ENCODE results near the gene CLIP1. TPM values are rescaled to one million over a fixed set of nuclear protein-coding genes. Genes with fewer than 3 reads are reported as not detected.
"Not testable (repeated sequence)": the region's sequence is repeated elsewhere in the genome, so short reads cannot be mapped to it uniquely, and the experiment has no call there.

The CLIP1 gene
- total RNA-seq, 1 donor from 2014 or later, result 59.1 TPM

DNA sequence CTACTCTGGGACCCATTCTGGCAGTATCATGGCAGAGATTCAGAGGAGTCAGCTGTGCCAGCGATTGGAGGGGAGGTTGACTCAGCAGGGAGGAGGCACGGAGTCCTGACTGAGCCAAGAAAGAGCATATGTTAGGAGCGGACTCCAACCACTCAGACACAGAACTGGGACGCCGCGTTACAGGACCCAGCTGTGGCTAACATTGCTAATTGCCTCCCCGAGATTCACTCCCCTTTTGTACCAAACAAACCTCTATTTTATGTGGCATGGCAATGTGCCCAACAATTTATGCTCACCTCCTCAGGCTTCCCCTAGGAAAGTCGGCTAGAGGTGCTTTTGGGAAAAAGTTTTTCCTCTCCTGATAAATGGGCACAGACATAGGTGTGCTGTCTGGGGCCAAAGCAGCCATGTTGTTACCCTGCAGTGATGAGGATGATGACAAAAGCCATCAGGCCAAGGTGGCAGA, 15.2 kb upstream of the CLIP1 start:
- TF ChIP-seq, protein P1, sequence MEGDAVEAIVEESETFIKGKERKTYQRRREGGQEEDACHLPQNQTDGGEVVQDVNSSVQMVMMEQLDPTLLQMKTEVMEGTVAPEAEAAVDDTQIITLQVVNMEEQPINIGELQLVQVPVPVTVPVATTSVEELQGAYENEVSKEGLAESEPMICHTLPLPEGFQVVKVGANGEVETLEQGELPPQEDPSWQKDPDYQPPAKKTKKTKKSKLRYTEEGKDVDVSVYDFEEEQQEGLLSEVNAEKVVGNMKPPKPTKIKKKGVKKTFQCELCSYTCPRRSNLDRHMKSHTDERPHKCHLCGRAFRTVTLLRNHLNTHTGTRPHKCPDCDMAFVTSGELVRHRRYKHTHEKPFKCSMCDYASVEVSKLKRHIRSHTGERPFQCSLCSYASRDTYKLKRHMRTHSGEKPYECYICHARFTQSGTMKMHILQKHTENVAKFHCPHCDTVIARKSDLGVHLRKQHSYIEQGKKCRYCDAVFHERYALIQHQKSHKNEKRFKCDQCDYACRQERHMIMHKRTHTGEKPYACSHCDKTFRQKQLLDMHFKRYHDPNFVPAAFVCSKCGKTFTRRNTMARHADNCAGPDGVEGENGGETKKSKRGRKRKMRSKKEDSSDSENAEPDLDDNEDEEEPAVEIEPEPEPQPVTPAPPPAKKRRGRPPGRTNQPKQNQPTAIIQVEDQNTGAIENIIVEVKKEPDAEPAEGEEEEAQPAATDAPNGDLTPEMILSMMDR (conservative IDR thresholded peaks at IDR 0.05), result no peak
- no peaks in the 10 kb centered on the region for H3K4me1 Mint-ChIP-seq (ENCODE audit: unreplicated experiment)
- H3K4me3 Mint-ChIP-seq, result no peak overlapping the region
- DNase-seq (ENCODE audit: extremely low spot score, unreplicated experiment), result no peak
- H3K27me3 Mint-ChIP-seq, result no peaks in the 10 kb centered on the region
- no peaks in the 10 kb centered on the region for H3K9me3 Mint-ChIP-seq
- H3K27ac Mint-ChIP-seq, result no peak overlapping the region
- H3K36me3 Mint-ChIP-seq, result no peaks in the 10 kb centered on the region

DNA sequence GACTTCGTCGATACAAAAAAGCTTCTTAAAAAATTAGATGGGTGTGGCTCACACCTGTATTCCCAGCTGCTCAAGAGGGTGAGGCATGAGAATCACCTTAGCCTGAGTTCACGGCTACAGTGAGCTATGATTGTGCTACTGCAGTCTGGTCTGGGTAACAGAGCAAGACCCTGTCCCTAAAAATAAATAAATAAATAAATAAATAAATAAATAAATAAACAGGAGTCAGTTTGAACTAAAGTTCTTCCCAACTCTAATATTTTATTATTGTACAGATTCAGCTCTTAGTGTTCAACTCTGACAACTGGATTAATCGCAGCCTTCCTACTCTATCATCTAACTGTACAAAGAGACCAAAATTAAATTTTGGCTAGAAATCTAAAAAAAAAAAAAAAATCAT, 12.7 kb upstream of the CLIP1 start:
- DNase-seq (ENCODE audit: extremely low spot score, unreplicated experiment), result no peak
- peaks cover 5% of the 10 kb centered on the region for H3K4me1 Mint-ChIP-seq (ENCODE audit: unreplicated experiment)
- no peaks in the 10 kb centered on the region for H3K27me3 Mint-ChIP-seq
- H3K27ac Mint-ChIP-seq, result no peak overlapping the region
- H3K4me3 Mint-ChIP-seq, result no peak overlapping the region
- H3K9me3 Mint-ChIP-seq, result no peaks in the 10 kb centered on the region
- TF ChIP-seq, protein P1 (conservative IDR thresholded peaks at IDR 0.05), result no peak
- no peaks in the 10 kb centered on the region for H3K36me3 Mint-ChIP-seq

DNA sequence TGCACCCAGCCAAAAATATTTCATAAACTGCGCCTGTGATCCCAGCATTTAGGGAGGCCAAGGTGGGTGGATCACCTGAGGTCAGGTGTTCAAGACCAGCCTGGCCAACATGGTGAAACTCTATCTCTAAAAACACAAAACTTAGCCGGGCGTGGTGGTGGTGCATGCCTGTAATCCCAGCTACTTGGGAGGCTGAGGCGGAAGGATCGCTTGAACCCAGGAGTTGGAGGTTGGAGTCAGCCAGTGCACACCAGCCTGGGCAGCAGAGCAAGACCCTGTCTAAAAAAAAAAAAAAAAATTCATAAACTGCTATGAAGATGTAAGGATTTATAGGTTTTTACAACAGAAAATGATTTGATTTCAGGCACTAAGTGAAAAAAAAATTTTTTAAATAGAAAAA, 6.6 kb upstream of the CLIP1 start:
- not testable (repeated sequence) for H3K9me3 Mint-ChIP-seq; H3K27me3 Mint-ChIP-seq; H3K36me3 Mint-ChIP-seq; H3K27ac Mint-ChIP-seq; DNase-seq (ENCODE audit: extremely low spot score, unreplicated experiment); H3K4me3 Mint-ChIP-seq; H3K4me1 Mint-ChIP-seq (ENCODE audit: unreplicated experiment)

DNA sequence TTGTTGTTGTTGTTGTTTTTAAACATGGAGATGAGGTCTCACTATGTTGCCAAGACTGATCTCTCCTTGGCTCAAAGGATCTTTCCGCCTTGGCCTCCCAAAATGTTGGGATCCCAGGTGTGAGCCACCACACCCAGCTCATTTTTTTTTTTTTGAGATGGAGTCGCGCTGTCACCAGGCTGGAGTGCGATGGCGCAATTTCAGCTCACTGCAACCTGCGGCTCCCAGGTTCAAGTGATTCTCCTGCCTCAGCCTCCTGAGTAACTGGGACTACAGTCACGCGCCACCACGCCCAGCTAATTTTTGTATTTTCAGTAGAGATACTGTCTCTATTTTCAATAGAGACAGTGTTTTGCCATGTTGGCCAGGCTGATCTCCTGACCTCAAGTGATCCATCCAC, 4.9 kb upstream of the CLIP1 start:
- H3K27me3 Mint-ChIP-seq, result no peaks in the 10 kb centered on the region
- peaks cover 9% of the 10 kb centered on the region for H3K4me1 Mint-ChIP-seq (ENCODE audit: unreplicated experiment)
- H3K4me3 Mint-ChIP-seq, result peak overlapping the region; percentile 77
- TF ChIP-seq, protein P1 (conservative IDR thresholded peaks at IDR 0.05), result no peak
- peak overlapping the region; percentile 98 for H3K27ac Mint-ChIP-seq
- DNase-seq (ENCODE audit: extremely low spot score, unreplicated experiment), result no peak
- no peaks in the 10 kb centered on the region for H3K36me3 Mint-ChIP-seq
- H3K9me3 Mint-ChIP-seq, result no peaks in the 10 kb centered on the region

DNA sequence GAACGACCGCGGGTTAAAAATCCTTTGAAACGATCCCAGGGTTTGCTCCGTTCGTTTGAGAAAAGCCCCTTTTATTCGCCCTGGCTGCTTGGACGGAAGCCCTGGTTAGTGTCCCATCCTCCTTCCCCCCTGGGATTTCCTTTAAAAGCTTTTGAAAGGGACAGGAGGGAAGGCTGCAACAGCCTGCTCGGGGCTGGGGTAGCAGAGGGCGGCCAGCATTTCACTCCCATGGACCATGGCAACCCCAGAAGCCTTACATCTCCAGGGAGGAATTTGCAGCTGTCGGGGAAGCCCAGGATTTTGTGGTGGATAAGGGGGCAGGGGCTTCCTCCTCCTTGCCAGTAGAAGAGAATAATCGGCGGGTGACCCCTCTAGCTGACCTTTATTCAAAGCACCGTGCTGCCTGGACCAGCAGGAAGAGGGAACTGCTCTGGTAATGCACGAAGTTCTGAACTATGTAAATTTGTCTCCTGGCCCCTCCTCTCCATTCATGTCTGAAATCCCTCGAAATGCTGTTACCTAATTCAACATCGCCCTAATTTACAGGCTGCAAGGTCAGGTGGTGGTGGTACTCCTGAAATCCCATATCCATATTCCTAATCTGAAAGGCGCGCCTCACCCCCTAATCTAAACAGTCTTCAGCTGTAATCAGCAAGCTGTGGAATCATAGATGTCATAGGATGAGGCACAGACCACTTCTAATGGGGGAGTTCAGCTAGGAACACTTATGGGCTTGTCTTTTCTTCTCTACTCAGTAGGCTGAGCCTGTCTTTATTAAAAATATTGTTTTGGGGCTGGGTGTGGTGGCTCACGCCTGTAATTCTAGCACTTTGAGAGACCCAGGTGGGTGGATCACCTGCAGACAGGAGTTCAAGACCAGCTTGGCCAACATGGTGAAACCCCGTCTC, 1.0 kb upstream of the CLIP1 start:
- Mint-ChIP-seq H3K4me1 (ENCODE audit: unreplicated experiment) (peaks cover 12% of the 10 kb centered on the region), H3K36me3 (no peaks in the 10 kb centered on the region), H3K27me3 (no peaks in the 10 kb centered on the region), H3K27ac (peak overlapping the region; percentile 96), H3K4me3 (peak overlapping the region; percentile 89), H3K9me3 (no peaks in the 10 kb centered on the region)
- TF ChIP-seq, protein P1 (conservative IDR thresholded peaks at IDR 0.05), result no peak
- DNase-seq (ENCODE audit: extremely low spot score, unreplicated experiment), result peak; percentile 71

DNA sequence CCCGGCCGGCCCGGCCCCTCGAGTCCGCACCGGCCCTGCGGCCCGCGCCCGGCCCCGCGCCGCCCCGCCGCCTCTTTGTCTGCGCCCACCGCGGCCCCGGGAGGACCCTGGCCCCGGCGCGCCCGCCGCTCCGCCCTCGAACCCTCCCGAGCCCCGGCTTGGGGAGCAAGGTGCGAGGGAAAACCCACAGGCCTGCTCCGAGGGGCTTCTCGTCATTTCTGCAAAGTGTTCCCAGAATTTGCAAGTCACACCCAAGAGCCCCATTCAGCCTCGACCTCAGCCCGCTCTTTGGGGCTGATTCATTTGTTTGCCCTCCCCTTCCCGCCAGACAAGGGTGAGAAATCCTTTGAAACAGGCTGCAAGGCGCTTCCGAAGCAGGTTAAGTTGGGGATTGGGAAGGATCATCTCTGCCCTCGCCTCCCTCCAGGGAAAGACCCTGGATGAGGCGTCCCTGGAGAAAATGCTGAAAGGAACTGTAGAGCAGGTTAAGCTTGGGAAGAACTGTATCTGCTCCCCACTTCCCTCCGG, 325 bp upstream of the CLIP1 start:
- TF ChIP-seq, protein P1 (conservative IDR thresholded peaks at IDR 0.05), result no peak
- no peaks in the 10 kb centered on the region for H3K9me3 Mint-ChIP-seq
- H3K27me3 Mint-ChIP-seq, result no peaks in the 10 kb centered on the region
- peak overlapping the region; percentile 96 for H3K27ac Mint-ChIP-seq
- DNase-seq (ENCODE audit: extremely low spot score, unreplicated experiment), result peak; percentile 68
- peaks cover 15% of the 10 kb centered on the region for H3K4me1 Mint-ChIP-seq (ENCODE audit: unreplicated experiment)
- peak overlapping the region; percentile 89 for H3K4me3 Mint-ChIP-seq
- H3K36me3 Mint-ChIP-seq, result peaks cover 3% of the 10 kb centered on the region

All from type B pancreatic cell (in vitro differentiated cells).